BE2C (cell line): ENCODE data around the gene LTBP2.
"Not testable (repeated sequence)": the region's sequence is repeated elsewhere in the genome, so short reads cannot be mapped to it uniquely, and the experiment has no call there.

Source experiments
- DNase-seq: peaks from one replicate; pipeline ENCODE4 v3.0.0-alpha.2; 2020
- H3K27me3 ChIP-seq: fragments of 250-450 bp; sonication (Bioruptor Pico); 2 replicates; pipeline ENCODE4 v1.5.1; 2020; ENCODE audit warnings: mild to moderate bottlenecking
- H3K36me3 ChIP-seq: fragments of 250-450 bp; sonication (Bioruptor Pico); 2 replicates; pipeline ENCODE4 v1.5.1; 2020; ENCODE audit warnings: mild to moderate bottlenecking
- H3K4me1 ChIP-seq: fragments of 250-450 bp; sonication (Bioruptor Pico); 2 replicates; pipeline ENCODE4 v1.5.1; 2020
- H3K4me3 ChIP-seq: 2 replicates; pipeline ENCODE4 v1.5.1; 2011; ENCODE audit warnings: low read depth, low read length
- H3K9me3 ChIP-seq: fragments of 250-450 bp; sonication (Bioruptor Pico); 2 replicates; pipeline ENCODE4 v1.5.1; 2020
- TF ChIP-seq, protein P1 (sequence below): IDR thresholded peaks from 2 replicates; pipeline ENCODE4 v1.5.1; 2012; ENCODE audit warnings: mild to moderate bottlenecking, low read depth, low read length

Gene LTBP2

DNA sequence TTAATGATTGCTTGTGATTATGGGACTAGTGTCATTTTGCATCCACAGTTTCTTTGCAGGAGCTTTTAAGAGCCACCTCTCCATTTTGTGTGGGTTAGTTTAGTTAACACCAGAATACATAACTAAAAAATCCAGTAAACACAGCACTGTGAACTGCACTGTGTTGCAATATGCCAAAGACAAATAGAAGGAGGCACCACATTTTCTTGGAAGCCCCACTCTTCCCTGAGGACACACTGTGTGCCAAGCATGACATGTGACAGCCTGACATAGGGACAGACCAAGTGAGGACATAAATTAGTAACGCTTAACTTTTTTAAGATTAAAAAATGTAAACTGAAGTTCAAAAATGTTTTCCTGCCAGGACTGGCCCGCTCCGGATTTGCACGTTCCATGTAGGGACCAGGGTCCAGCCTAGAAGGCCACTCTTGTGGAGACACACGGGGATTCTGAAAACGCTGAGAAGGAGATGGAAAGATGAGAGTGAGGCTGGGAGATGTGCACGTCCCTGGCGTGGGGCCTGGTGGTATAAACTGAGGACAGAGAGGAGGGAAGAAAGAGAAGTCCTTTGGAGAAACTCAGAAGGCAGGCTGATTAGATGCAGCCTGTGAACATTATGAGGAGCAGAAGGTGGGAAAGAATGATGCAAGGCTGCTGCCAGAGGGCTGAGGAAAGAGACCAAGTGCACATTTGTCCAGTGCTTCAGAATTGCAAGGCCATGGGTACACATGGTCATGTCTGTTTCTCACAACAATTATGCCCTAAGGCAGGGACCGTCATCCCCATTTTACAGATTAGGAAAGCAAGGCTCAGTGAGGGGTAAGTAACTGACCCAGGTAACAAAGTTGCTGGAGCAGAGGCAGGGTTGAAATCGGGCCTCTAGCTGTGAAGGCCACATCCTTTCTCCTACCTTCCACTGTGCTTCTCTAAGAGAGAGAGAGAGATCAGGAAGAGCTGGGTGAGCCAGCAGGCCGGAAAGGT is 73.3 kb downstream of the LTBP2 start:
- Histone ChIP-seq H3K4me3 (no peak overlapping the region), H3K27me3 (no peaks in the 10 kb centered on the region), H3K36me3 (no peaks in the 10 kb centered on the region), H3K9me3 (no peaks in the 10 kb centered on the region), H3K4me1 (no peaks in the 10 kb centered on the region)
- TF ChIP-seq, protein P1, sequence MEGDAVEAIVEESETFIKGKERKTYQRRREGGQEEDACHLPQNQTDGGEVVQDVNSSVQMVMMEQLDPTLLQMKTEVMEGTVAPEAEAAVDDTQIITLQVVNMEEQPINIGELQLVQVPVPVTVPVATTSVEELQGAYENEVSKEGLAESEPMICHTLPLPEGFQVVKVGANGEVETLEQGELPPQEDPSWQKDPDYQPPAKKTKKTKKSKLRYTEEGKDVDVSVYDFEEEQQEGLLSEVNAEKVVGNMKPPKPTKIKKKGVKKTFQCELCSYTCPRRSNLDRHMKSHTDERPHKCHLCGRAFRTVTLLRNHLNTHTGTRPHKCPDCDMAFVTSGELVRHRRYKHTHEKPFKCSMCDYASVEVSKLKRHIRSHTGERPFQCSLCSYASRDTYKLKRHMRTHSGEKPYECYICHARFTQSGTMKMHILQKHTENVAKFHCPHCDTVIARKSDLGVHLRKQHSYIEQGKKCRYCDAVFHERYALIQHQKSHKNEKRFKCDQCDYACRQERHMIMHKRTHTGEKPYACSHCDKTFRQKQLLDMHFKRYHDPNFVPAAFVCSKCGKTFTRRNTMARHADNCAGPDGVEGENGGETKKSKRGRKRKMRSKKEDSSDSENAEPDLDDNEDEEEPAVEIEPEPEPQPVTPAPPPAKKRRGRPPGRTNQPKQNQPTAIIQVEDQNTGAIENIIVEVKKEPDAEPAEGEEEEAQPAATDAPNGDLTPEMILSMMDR = no peak
- no peak for DNase-seq

DNA sequence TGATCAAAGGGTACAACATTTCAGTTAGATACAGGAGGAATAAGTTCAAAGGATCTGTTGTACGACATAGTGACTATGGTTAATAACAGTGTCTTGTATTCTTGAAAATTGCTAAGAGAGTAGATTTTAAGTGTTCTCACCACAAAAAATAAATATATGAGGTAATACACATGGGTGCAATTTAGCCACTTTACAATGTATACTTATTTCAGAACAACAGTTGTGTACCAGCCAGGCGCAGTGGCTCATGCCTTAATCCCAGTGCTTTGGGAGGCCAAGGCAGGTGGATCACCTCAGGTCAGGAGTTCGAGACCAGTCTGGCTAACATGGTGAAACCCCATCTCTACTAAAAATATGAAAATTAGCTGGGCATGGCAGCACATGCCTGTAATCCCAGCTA is 75.7 kb downstream of the LTBP2 start:
- not testable (repeated sequence) for H3K4me3 ChIP-seq, H3K4me1 ChIP-seq, DNase-seq, H3K9me3 ChIP-seq, H3K27me3 ChIP-seq, H3K36me3 ChIP-seq

DNA sequence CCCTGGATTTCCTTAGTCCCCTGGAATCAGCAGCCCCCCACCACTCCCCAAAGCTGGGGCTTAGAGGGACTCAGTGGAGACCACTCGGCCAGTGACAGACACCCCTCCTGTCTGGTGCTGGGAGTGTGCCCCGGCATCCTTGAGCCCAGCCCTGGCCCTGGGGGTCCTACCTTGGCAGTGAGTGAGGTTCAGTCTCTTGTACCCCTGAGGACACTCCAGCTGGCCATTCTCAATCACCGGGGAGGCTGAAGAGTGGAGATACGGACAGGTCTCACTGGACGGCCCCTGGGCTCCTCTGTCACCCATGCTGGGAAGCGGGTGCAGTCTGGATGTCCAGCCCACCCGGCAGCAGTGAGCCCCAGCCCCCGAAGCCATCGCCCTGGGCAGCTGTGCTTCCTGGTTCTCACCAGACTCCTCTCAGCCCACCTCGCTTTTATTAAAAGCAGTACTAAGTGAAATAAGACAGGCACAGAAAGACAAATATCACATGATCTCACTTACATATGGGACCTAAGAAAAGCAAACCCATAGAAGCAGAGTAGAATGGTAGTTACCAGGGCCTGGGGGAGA is 76.2 kb downstream of the LTBP2 start:
- H3K4me1 ChIP-seq = no peaks in the 10 kb centered on the region
- no peaks in the 10 kb centered on the region for H3K36me3 ChIP-seq
- H3K4me3 ChIP-seq = no peak overlapping the region
- TF ChIP-seq, protein P1 = no peak
- H3K27me3 ChIP-seq = no peaks in the 10 kb centered on the region
- H3K9me3 ChIP-seq = no peaks in the 10 kb centered on the region
- DNase-seq = no peak

DNA sequence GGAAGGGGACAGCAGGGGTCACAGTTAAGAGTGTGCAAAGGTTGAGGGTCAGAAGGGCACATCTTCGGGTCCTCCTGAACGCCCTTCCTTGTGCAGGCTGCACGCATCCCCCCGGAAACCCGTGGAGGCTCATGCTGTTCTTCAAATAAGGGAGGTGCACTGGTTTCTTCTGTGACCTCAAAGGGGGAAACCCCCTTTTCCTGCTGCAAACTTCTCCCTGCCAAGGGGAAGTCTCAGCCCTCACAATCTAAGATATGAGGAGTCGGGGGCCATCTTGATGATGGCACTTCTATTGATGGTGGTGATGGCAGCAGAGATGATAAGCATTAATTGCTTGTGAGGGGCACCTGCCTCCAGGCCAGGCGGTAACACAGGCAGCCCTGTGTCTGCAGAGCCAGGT is 78.5 kb downstream of the LTBP2 start:
- no peaks in the 10 kb centered on the region for H3K4me1 ChIP-seq
- no peak overlapping the region for H3K4me3 ChIP-seq
- no peaks in the 10 kb centered on the region for H3K27me3 ChIP-seq
- TF ChIP-seq, protein P1 = no peak
- no peak for DNase-seq
- H3K36me3 ChIP-seq = no peaks in the 10 kb centered on the region
- H3K9me3 ChIP-seq = no peaks in the 10 kb centered on the region

DNA sequence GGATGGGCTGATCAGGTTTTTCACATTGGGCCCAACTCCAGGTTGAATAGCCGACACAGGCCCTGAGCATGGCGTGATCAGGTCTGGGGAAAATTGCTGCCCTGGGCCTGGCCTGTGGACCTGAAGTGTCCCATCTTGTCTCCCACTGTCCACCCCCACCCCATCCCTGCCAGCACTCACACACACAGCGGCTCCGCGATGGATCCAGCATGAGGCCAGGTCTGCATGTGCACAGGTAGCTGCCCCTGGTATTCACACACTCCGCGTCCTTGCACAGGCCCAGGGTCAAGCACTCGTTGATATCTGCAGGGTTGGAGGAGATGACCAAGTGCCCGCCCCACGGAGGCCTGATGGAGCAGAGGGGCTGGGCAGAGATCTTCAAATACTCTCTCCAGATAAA is 79.8 kb downstream of the LTBP2 start:
- Histone ChIP-seq H3K4me1 (no peaks in the 10 kb centered on the region), H3K36me3 (no peaks in the 10 kb centered on the region), H3K27me3 (no peaks in the 10 kb centered on the region), H3K9me3 (no peaks in the 10 kb centered on the region), H3K4me3 (no peak overlapping the region)
- no peak for DNase-seq
- TF ChIP-seq, protein P1 = no peak

DNA sequence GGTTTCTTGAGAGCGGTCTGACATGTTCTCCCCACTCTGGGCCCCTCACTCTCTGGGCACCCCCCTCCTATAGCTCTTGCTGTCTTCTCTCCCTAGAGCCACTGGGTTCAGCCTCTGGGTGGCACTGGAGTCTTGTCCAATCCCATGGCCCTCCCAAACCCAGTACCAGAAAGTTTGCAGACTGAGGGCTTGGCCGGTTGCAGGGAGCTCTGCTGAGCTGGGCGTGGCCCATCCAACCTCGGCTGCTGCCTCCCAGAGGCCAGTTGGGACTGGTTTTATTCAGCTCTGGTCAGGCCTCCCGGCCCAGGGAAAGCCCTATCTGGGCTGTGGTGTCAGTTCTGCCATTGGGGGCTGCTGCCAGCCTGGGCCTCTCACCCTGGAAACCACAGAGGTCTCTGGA is 80.6 kb downstream of the LTBP2 start:
- no peaks in the 10 kb centered on the region for H3K4me1 ChIP-seq
- TF ChIP-seq, protein P1 = peak; percentile 9; the same call in 1 of the 2 replicates
- no peak for DNase-seq
- no peaks in the 10 kb centered on the region for H3K27me3 ChIP-seq
- no peaks in the 10 kb centered on the region for H3K36me3 ChIP-seq
- no peak overlapping the region for H3K4me3 ChIP-seq
- H3K9me3 ChIP-seq = no peaks in the 10 kb centered on the region
